Astrocyte of the cerebellum (primary cell): ENCODE data around the gene TFAP2C.
"Not testable (repeated sequence)": the region's sequence is repeated elsewhere in the genome, so short reads cannot be mapped to it uniquely, and the experiment has no call there.

Source experiments
- DNase-seq: peaks from one replicate; pipeline ENCODE4 v3.0.0-alpha.2; 2011; ENCODE audit warnings: low read depth
- H3K4me3 ChIP-seq: 2 replicates; pipeline ENCODE4 v1.5.1; 2011; ENCODE audit warnings: mild to moderate bottlenecking, low read depth, low read length, moderate library complexity
- in situ Hi-C: cut with HindIII; loops from 2 replicates; pipeline ENCODE4 v1.10.0; 2017; ENCODE audit warnings: low sequenced_read_pairs
- TF ChIP-seq, protein P1 (sequence below): IDR thresholded peaks from 2 replicates; pipeline ENCODE4 v1.5.1; 2012; ENCODE audit warnings: low read length, low read depth, moderate library complexity, mild to moderate bottlenecking; ENCODE audit errors: missing control alignments

Gene TFAP2C

GRCh38 chr20:56609321-56609720 is 19.8 kb upstream of the TFAP2C start:
- TF ChIP-seq, protein P1, sequence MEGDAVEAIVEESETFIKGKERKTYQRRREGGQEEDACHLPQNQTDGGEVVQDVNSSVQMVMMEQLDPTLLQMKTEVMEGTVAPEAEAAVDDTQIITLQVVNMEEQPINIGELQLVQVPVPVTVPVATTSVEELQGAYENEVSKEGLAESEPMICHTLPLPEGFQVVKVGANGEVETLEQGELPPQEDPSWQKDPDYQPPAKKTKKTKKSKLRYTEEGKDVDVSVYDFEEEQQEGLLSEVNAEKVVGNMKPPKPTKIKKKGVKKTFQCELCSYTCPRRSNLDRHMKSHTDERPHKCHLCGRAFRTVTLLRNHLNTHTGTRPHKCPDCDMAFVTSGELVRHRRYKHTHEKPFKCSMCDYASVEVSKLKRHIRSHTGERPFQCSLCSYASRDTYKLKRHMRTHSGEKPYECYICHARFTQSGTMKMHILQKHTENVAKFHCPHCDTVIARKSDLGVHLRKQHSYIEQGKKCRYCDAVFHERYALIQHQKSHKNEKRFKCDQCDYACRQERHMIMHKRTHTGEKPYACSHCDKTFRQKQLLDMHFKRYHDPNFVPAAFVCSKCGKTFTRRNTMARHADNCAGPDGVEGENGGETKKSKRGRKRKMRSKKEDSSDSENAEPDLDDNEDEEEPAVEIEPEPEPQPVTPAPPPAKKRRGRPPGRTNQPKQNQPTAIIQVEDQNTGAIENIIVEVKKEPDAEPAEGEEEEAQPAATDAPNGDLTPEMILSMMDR = no peak
- no peak overlapping the region for H3K4me3 ChIP-seq
- in situ Hi-C loops = no loop called here
- DNase-seq = no peak

GRCh38 chr20:56610098-56610497 is 19.0 kb upstream of the TFAP2C start:
- DNase-seq = no peak
- in situ Hi-C loops = no loop called here
- H3K4me3 ChIP-seq = no peak overlapping the region
- TF ChIP-seq, protein P1 = no peak

DNA sequence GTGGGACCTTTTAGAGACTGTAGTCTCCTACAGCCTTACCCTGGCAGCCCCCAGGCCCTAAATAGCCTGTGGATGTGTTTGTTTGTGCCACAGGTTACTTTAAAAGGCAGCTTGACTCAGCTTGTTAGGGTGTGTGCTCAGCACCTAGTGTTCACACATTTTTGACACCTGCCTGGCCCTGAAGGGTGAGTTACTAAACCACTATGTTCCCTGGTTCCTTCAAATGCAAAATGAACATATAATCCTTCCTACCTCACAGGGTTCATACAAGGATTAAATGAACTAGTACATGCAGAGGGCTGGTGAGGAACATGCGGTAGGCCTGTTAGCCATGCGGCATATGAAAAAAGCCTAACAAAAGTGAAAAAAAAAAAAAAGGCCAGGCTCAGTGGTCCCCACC is 14.9 kb upstream of the TFAP2C start:
- TF ChIP-seq, protein P1 = no peak
- in situ Hi-C loops = no loop called here
- no peak overlapping the region for H3K4me3 ChIP-seq
- no peak for DNase-seq

DNA sequence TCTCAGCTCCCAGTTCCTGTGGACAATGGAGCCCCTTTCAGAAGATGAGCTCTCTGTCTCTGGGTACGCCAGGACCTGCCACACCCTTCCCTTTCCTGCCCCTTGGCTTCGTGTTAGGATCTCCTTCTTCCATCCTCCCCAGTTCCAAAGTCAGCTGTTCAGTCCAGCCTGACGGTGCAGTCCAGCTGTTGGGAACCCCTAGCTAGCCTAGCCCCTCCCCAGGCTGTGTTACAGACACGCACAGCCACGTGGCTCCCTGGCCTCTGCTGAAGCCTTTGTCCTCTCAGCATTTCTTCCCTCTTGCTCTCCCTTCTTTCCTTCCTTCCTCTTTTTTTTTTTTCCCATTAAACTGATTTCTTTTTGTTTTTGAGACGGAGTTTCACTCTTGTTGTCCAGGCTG is 12.4 kb upstream of the TFAP2C start:
- in situ Hi-C loops = no loop called here
- no peak overlapping the region for H3K4me3 ChIP-seq
- TF ChIP-seq, protein P1 = no peak
- no peak for DNase-seq

DNA sequence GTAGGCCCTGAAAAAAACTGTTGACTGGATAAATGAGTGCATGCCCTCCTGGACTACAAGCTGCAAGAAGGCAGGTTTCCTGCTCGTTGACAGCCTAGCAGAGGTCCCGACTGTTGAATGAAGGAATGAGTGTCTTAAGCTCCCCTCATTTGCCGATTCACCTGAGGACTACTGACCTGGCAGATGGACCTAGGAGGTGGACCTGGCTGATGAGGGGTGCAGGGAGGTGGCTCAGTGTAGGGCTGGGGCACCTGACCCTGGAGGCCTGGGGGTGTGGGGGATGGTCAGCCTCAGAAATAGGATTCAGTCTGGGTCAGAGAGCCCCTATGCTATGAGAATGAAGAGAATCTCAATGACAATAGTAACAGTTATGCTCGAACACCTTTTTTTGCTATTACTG is 11.6 kb upstream of the TFAP2C start:
- in situ Hi-C loops = no loop called here
- DNase-seq = no peak
- TF ChIP-seq, protein P1 = no peak
- no peak overlapping the region for H3K4me3 ChIP-seq

- H3K4me3 ChIP-seq = no peak overlapping the region
- DNase-seq = no peak
- TF ChIP-seq, protein P1 = no peak
- in situ Hi-C loops = no loop called here
Measured at GRCh38 chr20:56621730-56622129, 7.4 kb upstream of the TFAP2C start.

DNA sequence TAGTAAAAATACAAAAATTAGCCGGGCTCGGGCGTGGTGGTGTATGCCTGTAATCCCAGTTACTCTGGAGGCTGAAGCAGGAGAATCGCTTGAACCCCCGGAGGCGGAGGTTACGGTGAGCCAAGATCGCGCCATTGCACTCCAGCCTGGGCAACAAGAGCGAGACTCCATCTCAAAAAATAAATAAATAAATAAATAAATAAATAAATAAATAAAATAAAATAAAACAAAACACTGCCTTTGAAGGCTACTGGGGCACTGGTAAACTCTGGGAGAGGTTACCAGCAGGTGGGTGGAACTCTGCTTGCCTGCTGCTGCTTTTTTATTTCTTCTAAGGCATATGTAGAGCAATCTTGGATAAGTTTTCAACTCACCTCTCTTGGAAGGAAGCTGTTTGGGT is 5.2 kb upstream of the TFAP2C start:
- DNase-seq, in situ Hi-C loops, H3K4me3 ChIP-seq: not testable (repeated sequence)
